HEK293T (cell line): ENCODE measurements around the gene HMX1.

Source experiments
- BHLHE40 ChIP-seq: fragments of 450-650 bp; IDR thresholded peaks from 2 replicates; pipeline ENCODE4 v1.6.1; 2016; ENCODE audit warnings: mild to moderate bottlenecking, moderate library complexity, borderline replicate concordance
- FOXM1 ChIP-seq: fragments of 450-650 bp; IDR thresholded peaks from 2 replicates; pipeline ENCODE4 v1.6.1; 2017; ENCODE audit warnings: mild to moderate bottlenecking, borderline replicate concordance
- HDGF ChIP-seq: fragments of 450-650 bp; IDR thresholded peaks from 2 replicates; pipeline ENCODE4 v1.6.1; 2017; ENCODE audit warnings: antibody characterized with exemption, borderline replicate concordance
- LEF1 ChIP-seq: fragments of 450-650 bp; IDR thresholded peaks from 2 replicates; pipeline ENCODE4 v1.6.1; 2017; ENCODE audit warnings: mild to moderate bottlenecking, borderline replicate concordance
- SP1 ChIP-seq: fragments of 450-650 bp; IDR thresholded peaks from 2 replicates; pipeline ENCODE4 v1.6.1; 2017
- SUZ12 ChIP-seq: fragments of 450-650 bp; IDR thresholded peaks from 2 replicates; pipeline ENCODE4 v1.6.1; 2016; ENCODE audit warnings: mild to moderate bottlenecking

DNA sequence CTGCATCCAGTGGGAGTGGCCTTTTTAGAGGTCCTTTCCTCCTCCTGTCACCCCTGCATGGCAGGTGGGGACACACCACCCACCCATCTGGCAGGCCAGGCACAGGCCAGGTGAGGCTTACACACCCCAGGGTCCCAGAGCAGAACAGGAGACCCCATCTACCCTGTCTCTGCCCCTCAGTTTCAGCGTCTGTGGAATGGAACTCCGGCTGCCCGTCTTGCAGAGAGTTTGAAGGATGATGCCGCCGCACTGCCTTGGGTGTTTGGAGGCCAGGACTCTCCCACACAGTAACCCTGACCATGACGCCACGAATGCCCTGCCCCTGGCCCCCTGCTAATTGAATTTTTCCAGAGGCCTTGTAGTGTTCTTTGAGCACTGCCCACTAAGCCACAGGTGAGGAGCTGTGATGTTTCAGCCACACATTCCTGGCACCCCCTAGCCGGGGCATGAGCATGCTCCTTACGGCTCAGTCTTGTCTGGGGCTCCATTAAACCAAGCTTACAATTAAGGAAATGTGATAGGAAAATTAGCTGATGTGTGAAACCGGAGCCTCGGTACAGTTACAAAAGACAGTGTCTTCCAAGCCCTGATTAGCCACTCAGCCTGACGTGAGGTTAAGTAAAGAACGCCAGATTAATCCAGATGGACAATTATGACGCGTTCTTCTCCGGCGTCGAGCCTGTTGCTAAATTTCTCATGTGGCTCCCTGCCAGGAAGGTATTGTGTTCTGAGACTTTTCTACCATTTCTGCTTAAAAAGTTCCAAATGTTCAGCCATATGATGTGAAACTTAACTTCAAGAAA is 39.3 kb downstream of the HMX1 start:
- TF ChIP-seq SUZ12 (no peak), HDGF (no peak), SP1 (no peak), BHLHE40 (no peak), FOXM1 (no peak), LEF1 (no peak)
